IPS-NIHi7 (cell line): Measurements from ENCODE around the gene DRC7.

Experiments
- DNase-seq: peaks from one replicate; pipeline ENCODE4 v3.0.0; 2012; ENCODE audit warnings: mixed read lengths; ENCODE audit errors: extremely low spot score

DRC7 gene

GRCh38 chr16:57694725-57695679 is at the start of gene DRC7:
DRC7 (plus strand) TSS chr16:57694806; CDS start chr16:57697950, 3,144 bp downstream.
- DNase-seq = peak; percentile 92

GRCh38 chr16:57645169-57645568 is 49.4 kb upstream of the DRC7 start:
- no peak for DNase-seq

- DNase-seq = no peak
Observed at GRCh38 chr16:57645691-57646387, 48.8 kb upstream of the DRC7 start.

- no peak for DNase-seq
Observed at GRCh38 chr16:57646388-57647039, 48.1 kb upstream of the DRC7 start.

GRCh38 chr16:57647136-57647875 is 47.3 kb upstream of the DRC7 start:
- DNase-seq = no peak

GRCh38 chr16:57648125-57648524 is 46.5 kb upstream of the DRC7 start:
- DNase-seq = no peak

GRCh38 chr16:57648581-57649442 is 45.8 kb upstream of the DRC7 start:
- peak; percentile 96 for DNase-seq

GRCh38 chr16:57649443-57649751 is 45.2 kb upstream of the DRC7 start:
- no peak for DNase-seq

GRCh38 chr16:57649846-57650245 is 44.8 kb upstream of the DRC7 start:
- no peak for DNase-seq

GRCh38 chr16:57651344-57652333 is 43.0 kb upstream of the DRC7 start:
- DNase-seq = no peak

- DNase-seq = no peak
Observed at GRCh38 chr16:57652695-57653471, 41.7 kb upstream of the DRC7 start.

- no peak for DNase-seq
Observed at GRCh38 chr16:57653936-57654335, 40.7 kb upstream of the DRC7 start.

- DNase-seq = no peak
Observed at GRCh38 chr16:57656342-57656955, 38.2 kb upstream of the DRC7 start.

- DNase-seq = no peak
Observed at GRCh38 chr16:57657228-57657627, 37.4 kb upstream of the DRC7 start.

GRCh38 chr16:57658130-57658877 is 36.3 kb upstream of the DRC7 start:
- DNase-seq = no peak

GRCh38 chr16:57658878-57659674 is 35.5 kb upstream of the DRC7 start:
- no peak for DNase-seq
